Mucosa of rectum (tissue), 2 donors: ENCODE measurements around the gene NPFFR1.

Source experiments
- H3K27ac ChIP-seq, 2 donors: one replicate each; pipeline ENCODE4 v1.7.0; 2013; ENCODE audit warnings: inconsistent platforms in 2 of 2, low read depth in 2 of 2, low read length in 2 of 2
- H3K27me3 ChIP-seq, 2 donors: one replicate each; pipeline ENCODE4 v1.7.0; 2013; ENCODE audit warnings: low read length in 2 of 2; ENCODE audit not compliant: control insufficient read depth in 2 of 2, insufficient read depth in 2 of 2
- H3K36me3 ChIP-seq, 2 donors: one replicate each; pipeline ENCODE4 v1.7.0; 2013; ENCODE audit warnings: low read length in 2 of 2; ENCODE audit not compliant: control insufficient read depth in 2 of 2, insufficient read depth in 2 of 2
- H3K4me1 ChIP-seq, 2 donors: one replicate each; pipeline ENCODE4 v1.7.0; 2013; ENCODE audit warnings: low read length in 2 of 2, mild to moderate bottlenecking in 1 of 2; ENCODE audit not compliant: control insufficient read depth in 2 of 2, insufficient read depth in 2 of 2
- H3K4me3 ChIP-seq, 2 donors: one replicate each; pipeline ENCODE4 v1.7.0; 2013; ENCODE audit warnings: low read length in 2 of 2
- H3K9ac ChIP-seq, 2 donors: one replicate each; pipeline ENCODE4 v1.7.0; 2013; ENCODE audit warnings: low read length in 2 of 2, low read depth in 1 of 2, mild to moderate bottlenecking in 1 of 2
- H3K9me3 ChIP-seq, 2 donors: one replicate each; pipeline ENCODE4 v1.7.0; 2013; ENCODE audit warnings: low read length in 2 of 2; ENCODE audit not compliant: control insufficient read depth in 2 of 2
- donor health status: healthy.
- donor health status: Normal muscosa, but diverticular disease.

The NPFFR1 gene

GRCh38 chr10:70300908-70301597 is 17.2 kb upstream of the NPFFR1 start:
- Histone ChIP-seq H3K9me3 (no peaks in the 10 kb centered on the region), H3K4me3 (no peak overlapping the region), H3K27ac (no peak overlapping the region), H3K27me3 (no peaks in the 10 kb centered on the region), H3K36me3 (peaks cover 0 to 2% of the 10 kb centered on the region in 2 donors), H3K9ac (no peak overlapping the region), H3K4me1 (no peaks in the 10 kb centered on the region)

GRCh38 chr10:70300461-70300860 is 16.7 kb upstream of the NPFFR1 start:
- no peak overlapping the region for H3K4me3 ChIP-seq
- no peak overlapping the region for H3K9ac ChIP-seq
- no peaks in the 10 kb centered on the region for H3K9me3 ChIP-seq
- H3K36me3 ChIP-seq, result peaks cover 0 to 2% of the 10 kb centered on the region in 2 donors
- no peaks in the 10 kb centered on the region for H3K4me1 ChIP-seq
- no peaks in the 10 kb centered on the region for H3K27me3 ChIP-seq
- no peak overlapping the region for H3K27ac ChIP-seq

GRCh38 chr10:70299876-70300275 is 16.1 kb upstream of the NPFFR1 start:
- H3K9ac ChIP-seq, result no peak overlapping the region
- no peaks in the 10 kb centered on the region for H3K9me3 ChIP-seq

DNA sequence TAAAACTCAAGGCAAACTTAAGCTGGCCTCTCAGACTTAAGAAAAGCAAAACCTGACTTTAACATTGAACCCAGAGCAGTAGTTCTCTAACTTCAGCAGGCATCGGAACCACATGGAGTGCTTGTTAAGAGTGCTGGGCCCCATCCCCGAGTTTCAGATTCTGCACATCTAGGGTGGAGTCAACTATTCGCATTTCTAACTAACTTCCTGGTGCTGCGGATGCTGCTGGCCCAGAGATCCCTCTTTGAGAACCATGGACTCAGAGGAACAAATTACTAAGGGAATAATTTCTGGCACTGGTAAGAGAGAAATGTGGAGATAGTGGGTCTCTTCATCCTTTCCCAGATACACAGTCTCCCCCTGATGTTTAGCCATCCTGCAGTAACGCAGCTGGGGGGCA is 14.6 kb upstream of the NPFFR1 start:
- Histone ChIP-seq H3K9me3 (no peaks in the 10 kb centered on the region), H3K4me1 (no peaks in the 10 kb centered on the region), H3K4me3 (no peak overlapping the region), H3K27ac (no peak overlapping the region), H3K27me3 (no peaks in the 10 kb centered on the region), H3K36me3 (peaks cover 0 to 2% of the 10 kb centered on the region in 2 donors), H3K9ac (no peak overlapping the region)

More at GRCh38 chr10:70299876-70300275, 16.1 kb upstream of the NPFFR1 start:
- Histone ChIP-seq H3K36me3 (peaks cover 0 to 2% of the 10 kb centered on the region in 2 donors), H3K4me3 (no peak overlapping the region), H3K4me1 (no peaks in the 10 kb centered on the region), H3K27me3 (no peaks in the 10 kb centered on the region), H3K27ac (no peak overlapping the region)

GRCh38 chr10:70297224-70297623 is 13.4 kb upstream of the NPFFR1 start:
- no peaks in the 10 kb centered on the region for H3K4me1 ChIP-seq
- H3K27ac ChIP-seq, result peak overlapping the region; percentile 10 to 46
- no peak overlapping the region for H3K9ac ChIP-seq
- no peak overlapping the region for H3K4me3 ChIP-seq
- H3K36me3 ChIP-seq, result peaks cover 0 to 2% of the 10 kb centered on the region in 2 donors
- no peaks in the 10 kb centered on the region for H3K27me3 ChIP-seq
- no peaks in the 10 kb centered on the region for H3K9me3 ChIP-seq

- Histone ChIP-seq H3K36me3 (peaks cover 0 to 2% of the 10 kb centered on the region in 2 donors), H3K9ac (no peak overlapping the region), H3K27ac (peak overlapping the region; percentile 10 to 46)
Measured at GRCh38 chr10:70296406-70296899, 12.6 kb upstream of the NPFFR1 start.

GRCh38 chr10:70295926-70296325 is 12.1 kb upstream of the NPFFR1 start:
- Histone ChIP-seq H3K36me3 (peaks cover 0 to 2% of the 10 kb centered on the region in 2 donors), H3K27ac (peak overlapping the region; percentile 10 to 13), H3K27me3 (no peaks in the 10 kb centered on the region), H3K4me1 (no peaks in the 10 kb centered on the region), H3K9me3 (no peaks in the 10 kb centered on the region), H3K9ac (no peak overlapping the region), H3K4me3 (no peak overlapping the region)

More at GRCh38 chr10:70296406-70296899, 12.6 kb upstream of the NPFFR1 start:
- Histone ChIP-seq H3K27me3 (no peaks in the 10 kb centered on the region), H3K4me3 (no peak overlapping the region), H3K4me1 (no peaks in the 10 kb centered on the region), H3K9me3 (no peaks in the 10 kb centered on the region)

GRCh38 chr10:70295321-70295720 is 11.5 kb upstream of the NPFFR1 start:
- Histone ChIP-seq H3K9ac (no peak overlapping the region), H3K4me1 (no peaks in the 10 kb centered on the region), H3K36me3 (peaks cover 0 to 2% of the 10 kb centered on the region in 2 donors), H3K27me3 (no peaks in the 10 kb centered on the region), H3K4me3 (no peak overlapping the region), H3K27ac (no peak overlapping the region), H3K9me3 (no peaks in the 10 kb centered on the region)

- Histone ChIP-seq H3K4me1 (no peaks in the 10 kb centered on the region), H3K36me3 (no peaks in the 10 kb centered on the region), H3K27me3 (no peaks in the 10 kb centered on the region), H3K9me3 (no peaks in the 10 kb centered on the region), H3K27ac (no peak overlapping the region), H3K9ac (no peak overlapping the region), H3K4me3 (no peak overlapping the region)
Measured at GRCh38 chr10:70293169-70293843, 9.5 kb upstream of the NPFFR1 start.

DNA sequence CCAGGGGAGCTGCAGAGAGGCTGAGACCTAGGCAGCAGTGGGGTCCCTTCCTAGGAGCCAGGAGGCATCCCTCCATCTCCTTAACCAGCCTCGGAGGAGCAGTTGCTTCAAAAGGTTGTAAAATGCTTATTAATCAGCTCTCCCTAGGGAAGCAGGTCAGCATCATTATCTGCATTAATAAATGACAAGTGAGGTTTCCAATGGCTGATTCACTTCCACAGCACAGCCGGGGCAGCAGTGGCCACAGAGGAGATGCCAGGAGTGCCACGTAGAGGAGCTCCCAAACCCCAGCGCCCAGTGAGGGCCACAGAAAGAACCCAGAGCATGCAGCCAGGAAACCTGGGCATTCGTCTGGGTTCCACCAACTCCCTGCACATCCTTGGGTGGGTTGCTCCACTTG is 8.2 kb upstream of the NPFFR1 start:
- Histone ChIP-seq H3K4me1 (no peaks in the 10 kb centered on the region), H3K27me3 (no peaks in the 10 kb centered on the region), H3K4me3 (no peak overlapping the region), H3K9ac (no peak overlapping the region), H3K27ac (no peak overlapping the region), H3K36me3 (no peaks in the 10 kb centered on the region), H3K9me3 (no peaks in the 10 kb centered on the region)
